ENCODE data around the gene EPB41L2. TPM values are rescaled to one million over a fixed set of nuclear protein-coding genes. Genes with fewer than 3 reads are reported as not detected.

EPB41L2 gene
- total RNA-seq, 2 experiments from 2014 or later, result 9.5 to 12.3 TPM

GRCh38 chr6:130985115-130985514, 77.9 kb downstream of the EPB41L2 start:
- no peak for DNase-seq
- Mint-ChIP-seq H3K4me1 (ENCODE audit: low read depth) (peaks cover 16% of the 10 kb centered on the region), H3K27me3 (no peaks in the 10 kb centered on the region), H3K4me3 (no peak overlapping the region), H3K27ac (no peak overlapping the region), H3K9me3 (peaks cover 2% of the 10 kb centered on the region), H3K36me3 (ENCODE audit: low read depth) (no peaks in the 10 kb centered on the region)
- TF ChIP-seq CTCF (IDR thresholded peaks at IDR 0.05), result no peak
- Histone ChIP-seq H3K27ac (ENCODE audit: low read depth in 1 of 2, low read length in 2 of 2) (no peak overlapping the region), H3K9me3 (ENCODE audit: control insufficient read depth in 1 of 2, insufficient read depth in 1 of 2, low read length in 2 of 2) (peaks cover 0 to 4% of the 10 kb centered on the region in 2 experiments), H3K4me1 (ENCODE audit: insufficient read depth, low read length) (no peaks in the 10 kb centered on the region), H3K27me3 (ENCODE audit: control insufficient read depth in 1 of 2, insufficient read depth in 2 of 2, low read length in 2 of 2) (no peaks in the 10 kb centered on the region), H3K36me3 (ENCODE audit: insufficient read depth, low read length) (no peaks in the 10 kb centered on the region), H3K4me3 (ENCODE audit: low read length) (no peak overlapping the region)
- intact Hi-C loops (cut with DNase I, micrococcal nuclease), result no loop called here
- ATAC-seq (ENCODE audit: poor library complexity), result no peak
- CTCF ChIA-PET, result no interaction called here
- POLR2A ChIA-PET, result no interaction called here

- POLR2A ChIA-PET, result no interaction called here
- H3K4me3 ChIP-seq (ENCODE audit: low read length), result no peak overlapping the region
- Mint-ChIP-seq H3K4me3 (no peak overlapping the region), H3K36me3 (ENCODE audit: low read depth) (no peaks in the 10 kb centered on the region), H3K27me3 (no peaks in the 10 kb centered on the region), H3K27ac (no peak overlapping the region), H3K4me1 (ENCODE audit: low read depth) (peaks cover 23% of the 10 kb centered on the region), H3K9me3 (peaks cover 2% of the 10 kb centered on the region)
- no peak for ATAC-seq (ENCODE audit: poor library complexity)
- CTCF ChIA-PET, result no interaction called here
- no peaks in the 10 kb centered on the region for H3K4me1 ChIP-seq (ENCODE audit: insufficient read depth, low read length)
- DNase-seq, result no peak
- no peak overlapping the region for H3K27ac ChIP-seq (ENCODE audit: low read depth in 1 of 2, low read length in 2 of 2)
- intact Hi-C loops (cut with DNase I, micrococcal nuclease), result no loop called here
- no peaks in the 10 kb centered on the region for H3K27me3 ChIP-seq (ENCODE audit: control insufficient read depth in 1 of 2, insufficient read depth in 2 of 2, low read length in 2 of 2)
- H3K9me3 ChIP-seq (ENCODE audit: control insufficient read depth in 1 of 2, insufficient read depth in 1 of 2, low read length in 2 of 2), result peaks cover 0 to 4% of the 10 kb centered on the region in 2 experiments
- no peaks in the 10 kb centered on the region for H3K36me3 ChIP-seq (ENCODE audit: insufficient read depth, low read length)
- TF ChIP-seq CTCF (IDR thresholded peaks at IDR 0.05), result no peak
These were observed 80.0 kb downstream of the EPB41L2 start for GRCh38 chr6:130982941-130983456.

GRCh38 chr6:130982135-130982534, 80.9 kb downstream of the EPB41L2 start:
- Histone ChIP-seq H3K9me3 (ENCODE audit: control insufficient read depth in 1 of 2, insufficient read depth in 1 of 2, low read length in 2 of 2) (peaks cover 0 to 4% of the 10 kb centered on the region in 2 experiments), H3K4me1 (ENCODE audit: insufficient read depth, low read length) (no peaks in the 10 kb centered on the region), H3K36me3 (ENCODE audit: insufficient read depth, low read length) (no peaks in the 10 kb centered on the region), H3K27me3 (ENCODE audit: control insufficient read depth in 1 of 2, insufficient read depth in 2 of 2, low read length in 2 of 2) (no peaks in the 10 kb centered on the region), H3K27ac (ENCODE audit: low read depth in 1 of 2, low read length in 2 of 2) (no peak overlapping the region), H3K4me3 (ENCODE audit: low read length) (no peak overlapping the region)
- ATAC-seq (ENCODE audit: poor library complexity), result no peak
- no peaks in the 10 kb centered on the region for H3K27me3 Mint-ChIP-seq
- no peaks in the 10 kb centered on the region for H3K36me3 Mint-ChIP-seq (ENCODE audit: low read depth)
- H3K4me1 Mint-ChIP-seq (ENCODE audit: low read depth), result peaks cover 23% of the 10 kb centered on the region
- intact Hi-C loops (cut with DNase I, micrococcal nuclease), result no loop called here
- H3K27ac Mint-ChIP-seq, result no peak overlapping the region
- H3K4me3 Mint-ChIP-seq, result no peak overlapping the region
- DNase-seq, result no peak
- H3K9me3 Mint-ChIP-seq, result peaks cover 2% of the 10 kb centered on the region
- CTCF ChIA-PET, result interaction anchor here (0.7 to 1.7 kb wide), 2 partner anchors 16 to 1682 kb away, joined by 3 to 5 read pairs; no protein-coding TSS in a partner anchor
- TF ChIP-seq CTCF (IDR thresholded peaks at IDR 0.05), result no peak
- POLR2A ChIA-PET, result no interaction called here

Measured in CD4-positive, alpha-beta T cell (primary cell).